ENCODE data around the gene ZNF236. TPM values are rescaled to one million over a fixed set of nuclear protein-coding genes. Genes with fewer than 3 reads are reported as not detected.

The ZNF236 gene
- total and polyA plus RNA-seq, 2 of the 8 experiments (the other 6 are each of a cell fraction or from before 2014, with no cell fraction given): 6.7 to 14.5 TPM

DNA sequence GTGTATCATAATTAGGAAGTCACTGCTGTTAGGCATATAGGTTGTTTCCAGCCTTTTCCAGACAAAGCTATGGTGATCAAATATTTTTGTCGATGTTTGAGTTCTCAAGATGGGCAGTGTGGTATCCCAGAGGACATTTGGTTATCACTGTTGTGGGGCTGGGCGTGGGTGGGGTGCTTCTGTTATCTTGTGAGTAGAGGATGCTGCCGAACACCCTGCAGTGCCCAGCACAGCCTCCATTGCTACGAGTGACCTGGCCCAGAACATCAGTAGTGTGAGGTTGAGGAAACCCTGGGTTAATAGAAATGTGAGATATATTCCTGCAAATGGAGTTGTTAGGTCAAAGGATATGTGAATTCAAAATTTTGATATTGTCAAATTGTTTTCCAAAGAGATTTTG is 33.2 kb downstream of the ZNF236 start:
- H3K4me1 ChIP-seq (replicated peaks in 1 of 4; ENCODE audit: control insufficient read depth in 3 of 4, insufficient read depth in 4 of 4, low read length in 3 of 4): 0 out of 7 replicates have a peak, but pooled peaks cover 0 to 4% (median 0%) of the 10 kb centered on the region in 4 experiments
- H3K23ac ChIP-seq (ENCODE audit: insufficient read length): no peak overlapping the region
- H3K4me2 ChIP-seq (ENCODE audit: insufficient read depth in 1 of 2, low read depth in 2 of 2, low read length in 2 of 2): no peak overlapping the region
- H3K9ac ChIP-seq (replicated peaks in 1 of 4; ENCODE audit: extremely low read depth in 1 of 4, low read depth in 3 of 4, low read length in 3 of 4): no peak overlapping the region
- H3K9me3 ChIP-seq (ENCODE audit: insufficient read depth in 2 of 2, low read depth in 1 of 2, low read length in 1 of 2): no peaks in the 10 kb centered on the region
- FAIRE-seq (no peak), DNase-seq (ENCODE audit: low read depth in 1 of 2, low spot score in 2 of 2) (no peak)
- H3K4me3 ChIP-seq (ENCODE audit: extremely low read depth in 1 of 4, insufficient read depth in 2 of 4, low read depth in 3 of 4, low read length in 4 of 4): no peak overlapping the region
- no peak overlapping the region for H2BK5ac ChIP-seq (ENCODE audit: low read depth, low read length)
- H2AK5ac ChIP-seq (ENCODE audit: low read depth, low read length): no peak overlapping the region
- H2BK15ac ChIP-seq (ENCODE audit: low read length): no peak overlapping the region
- H4K8ac ChIP-seq (ENCODE audit: extremely low read depth, insufficient read depth, low read length): no peak overlapping the region
- H2BK12ac ChIP-seq (ENCODE audit: low read depth, low read length): no peak overlapping the region
- H3K4ac ChIP-seq (replicated peaks; ENCODE audit: insufficient read length, low read depth, low read length): no peak overlapping the region
- H3K27ac ChIP-seq (ENCODE audit: low read depth, low read length): no peak overlapping the region
- H3K79me1 ChIP-seq (ENCODE audit: low read depth, low read length): 0 out of 2 replicates have a peak, but pooled peaks cover 2% of the 10 kb centered on the region
- no peaks in the 10 kb centered on the region for H3K23me2 ChIP-seq (ENCODE audit: low read depth, low read length)
- H3K14ac ChIP-seq (ENCODE audit: insufficient read length): no peak overlapping the region
- H4K20me1 ChIP-seq (replicated peaks in 1 of 2; ENCODE audit: control insufficient read depth in 1 of 2, insufficient read depth in 2 of 2, low read length in 2 of 2): peaks cover 0 to 1% of the 10 kb centered on the region in 2 experiments
- no peak overlapping the region for H4K91ac ChIP-seq (replicated peaks; ENCODE audit: insufficient read length, low read length)
- ChIA-PET POLR2A (ENCODE audit: partially characterized antibody) (no interaction called here), CTCF (ENCODE audit: partially characterized antibody) (interaction anchor here (1.3 kb wide), 1 partner anchor 128 kb away, joined by 3 read pairs; no protein-coding TSS in a partner anchor)
- no peak overlapping the region for H3K18ac ChIP-seq (ENCODE audit: extremely low read depth, low read length)
- no peak overlapping the region for H2AFZ ChIP-seq (ENCODE audit: low read length)
- no peaks in the 10 kb centered on the region for H3K27me3 ChIP-seq (replicated peaks in 1 of 4; ENCODE audit: control insufficient read depth in 3 of 4, extremely low read depth in 1 of 4, insufficient read depth in 3 of 4, low read length in 3 of 4)
- no peak overlapping the region for H2BK120ac ChIP-seq (replicated peaks; ENCODE audit: low read depth, low read length)
- no peak overlapping the region for H3K56ac ChIP-seq (replicated peaks; ENCODE audit: insufficient read length, low read depth, low read length)
- no peaks in the 10 kb centered on the region for H3K79me2 ChIP-seq (ENCODE audit: control insufficient read depth in 1 of 2, insufficient read depth in 2 of 2, low read length in 2 of 2)
- H2BK20ac ChIP-seq (ENCODE audit: low read length): no peak overlapping the region
- no peak overlapping the region for H4K5ac ChIP-seq (ENCODE audit: insufficient read length, low read depth, low read length)
- WGBS, 2 experiments (ENCODE audit: extremely low coverage in 1 of 2, insufficient coverage in 1 of 2, insufficient read length in 1 of 2, insufficient replicate concordance in 2 of 2, low coverage in 1 of 2, low lambda C conversion rate in 2 of 2, missing lambda C conversion rate in 1 of 2): 89% methylated on average over 4 of the region's 4 CpGs; no CpG with 5 or more reads in 1 of the 2 experiments
- H3K36me3 ChIP-seq (ENCODE audit: control insufficient read depth in 2 of 4, insufficient read depth in 4 of 4, low read length in 3 of 4): peaks cover 0 to 9% (median 3%) of the 10 kb centered on the region in 4 experiments; a peak in 4 of 8 replicates
- TF ChIP-seq CBX8 (IDR thresholded peaks at IDR 0.05; ENCODE audit: borderline replicate concordance, low read depth, low read length) (no peak), RNF2 (IDR thresholded peaks at IDR 0.05; ENCODE audit: borderline replicate concordance, low read depth, low read length, missing control alignments, poor library complexity, severe bottlenecking) (no peak), MAFK (IDR thresholded peaks at IDR 0.05; ENCODE audit: low read depth, low read length) (no peak), KDM1A (IDR thresholded peaks at IDR 0.05; ENCODE audit: borderline replicate concordance, low read length) (no peak), TCF12 (IDR thresholded peaks at IDR 0.05; ENCODE audit: low read depth, low read length) (no peak), EGR1 (IDR thresholded peaks at IDR 0.05; ENCODE audit: borderline replicate concordance, low read depth, low read length) (no peak), CEBPB (IDR thresholded peaks at IDR 0.05; ENCODE audit: low read depth, low read length) (no peak), FOSL1 (IDR thresholded peaks at IDR 0.05; ENCODE audit: insufficient read depth, low read depth, low read length) (no peak), CHD1 (IDR thresholded peaks at IDR 0.05; ENCODE audit: low read depth, low read length) (no peak), RBBP5 (IDR thresholded peaks at IDR 0.05; ENCODE audit: borderline replicate concordance, low read depth, low read length) (no peak), RXRA (IDR thresholded peaks at IDR 0.05; ENCODE audit: insufficient read depth, low read depth, low read length) (no peak), RAD21 (IDR thresholded peaks at IDR 0.05 in 1 of 2, conservative IDR thresholded peaks at IDR 0.05 in 1 of 2; ENCODE audit: low read depth in 2 of 2, low read length in 2 of 2) (no peak)
- TF ChIP-seq, protein P1, sequence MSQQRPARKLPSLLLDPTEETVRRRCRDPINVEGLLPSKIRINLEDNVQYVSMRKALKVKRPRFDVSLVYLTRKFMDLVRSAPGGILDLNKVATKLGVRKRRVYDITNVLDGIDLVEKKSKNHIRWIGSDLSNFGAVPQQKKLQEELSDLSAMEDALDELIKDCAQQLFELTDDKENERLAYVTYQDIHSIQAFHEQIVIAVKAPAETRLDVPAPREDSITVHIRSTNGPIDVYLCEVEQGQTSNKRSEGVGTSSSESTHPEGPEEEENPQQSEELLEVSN (IDR thresholded peaks at IDR 0.05): no peak

Data from H1 (cell line).